HFF-Myc (cell line): ENCODE results near the gene SRRT.

ENCODE experiments used
- DNase-seq: peaks from one replicate; pipeline ENCODE4 v3.0.0-alpha.2; 2011; ENCODE audit warnings: low read depth; ENCODE audit errors: extremely low read depth
- H3K4me3 ChIP-seq: replicated peaks from 2 replicates; pipeline ENCODE4 v1.5.1; 2011; ENCODE audit warnings: low read depth, mild to moderate bottlenecking, control low read depth, low read length
- TF ChIP-seq, protein P1 (sequence below): IDR thresholded peaks from 2 replicates; pipeline ENCODE4 v1.5.1; 2012; ENCODE audit warnings: mild to moderate bottlenecking, low read depth, low read length, control low read depth; ENCODE audit errors: missing control alignments

The SRRT gene

GRCh38 chr7:100855515-100855914 lies 19.4 kb upstream of the SRRT start:
- no peak for DNase-seq
- TF ChIP-seq, protein P1, sequence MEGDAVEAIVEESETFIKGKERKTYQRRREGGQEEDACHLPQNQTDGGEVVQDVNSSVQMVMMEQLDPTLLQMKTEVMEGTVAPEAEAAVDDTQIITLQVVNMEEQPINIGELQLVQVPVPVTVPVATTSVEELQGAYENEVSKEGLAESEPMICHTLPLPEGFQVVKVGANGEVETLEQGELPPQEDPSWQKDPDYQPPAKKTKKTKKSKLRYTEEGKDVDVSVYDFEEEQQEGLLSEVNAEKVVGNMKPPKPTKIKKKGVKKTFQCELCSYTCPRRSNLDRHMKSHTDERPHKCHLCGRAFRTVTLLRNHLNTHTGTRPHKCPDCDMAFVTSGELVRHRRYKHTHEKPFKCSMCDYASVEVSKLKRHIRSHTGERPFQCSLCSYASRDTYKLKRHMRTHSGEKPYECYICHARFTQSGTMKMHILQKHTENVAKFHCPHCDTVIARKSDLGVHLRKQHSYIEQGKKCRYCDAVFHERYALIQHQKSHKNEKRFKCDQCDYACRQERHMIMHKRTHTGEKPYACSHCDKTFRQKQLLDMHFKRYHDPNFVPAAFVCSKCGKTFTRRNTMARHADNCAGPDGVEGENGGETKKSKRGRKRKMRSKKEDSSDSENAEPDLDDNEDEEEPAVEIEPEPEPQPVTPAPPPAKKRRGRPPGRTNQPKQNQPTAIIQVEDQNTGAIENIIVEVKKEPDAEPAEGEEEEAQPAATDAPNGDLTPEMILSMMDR = no peak
- H3K4me3 ChIP-seq = no peak overlapping the region

DNA sequence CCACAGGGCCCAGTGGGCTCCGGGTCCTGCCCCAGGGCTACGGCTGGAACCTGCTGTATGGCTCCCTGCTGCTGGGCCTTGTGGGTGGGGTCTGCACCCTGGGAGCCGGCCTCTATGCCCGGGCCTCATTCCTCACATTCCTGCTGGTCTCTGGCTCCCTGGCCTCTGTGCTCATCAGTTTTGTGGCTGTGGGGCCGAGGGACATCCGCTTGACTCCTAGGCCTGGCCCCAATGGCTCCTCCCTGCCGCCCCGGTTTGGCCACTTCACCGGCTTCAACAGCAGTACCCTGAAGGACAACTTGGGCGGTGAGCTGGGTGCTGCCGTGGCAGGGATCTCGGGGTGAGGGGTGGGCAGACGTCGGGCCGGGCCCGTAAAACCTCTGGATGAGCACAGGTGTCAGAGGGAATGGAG lies 18.0 kb upstream of the SRRT start:
- no peak for DNase-seq
- TF ChIP-seq, protein P1 = no peak
- H3K4me3 ChIP-seq = no peak overlapping the region

DNA sequence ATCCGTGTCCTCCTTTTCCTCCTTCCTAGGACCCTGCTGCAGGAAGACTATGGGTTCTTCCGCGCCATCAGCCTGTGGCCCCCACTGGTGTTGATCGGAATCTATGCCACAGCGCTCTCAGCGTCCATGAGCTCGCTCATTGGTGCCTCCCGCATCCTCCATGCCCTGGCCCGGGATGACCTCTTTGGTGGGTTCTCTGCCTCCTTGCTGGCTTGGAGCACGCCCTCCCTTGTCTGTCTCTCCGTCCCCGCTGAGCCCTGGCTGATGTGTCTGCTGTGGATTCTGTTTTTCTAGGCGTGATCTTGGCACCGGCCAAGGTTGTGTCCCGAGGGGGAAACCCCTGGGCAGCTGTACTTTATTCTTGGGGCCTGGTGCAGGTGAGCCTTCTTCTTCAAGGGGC lies 15.0 kb upstream of the SRRT start:
- H3K4me3 ChIP-seq = no peak overlapping the region
- TF ChIP-seq, protein P1 = no peak
- DNase-seq = no peak

DNA sequence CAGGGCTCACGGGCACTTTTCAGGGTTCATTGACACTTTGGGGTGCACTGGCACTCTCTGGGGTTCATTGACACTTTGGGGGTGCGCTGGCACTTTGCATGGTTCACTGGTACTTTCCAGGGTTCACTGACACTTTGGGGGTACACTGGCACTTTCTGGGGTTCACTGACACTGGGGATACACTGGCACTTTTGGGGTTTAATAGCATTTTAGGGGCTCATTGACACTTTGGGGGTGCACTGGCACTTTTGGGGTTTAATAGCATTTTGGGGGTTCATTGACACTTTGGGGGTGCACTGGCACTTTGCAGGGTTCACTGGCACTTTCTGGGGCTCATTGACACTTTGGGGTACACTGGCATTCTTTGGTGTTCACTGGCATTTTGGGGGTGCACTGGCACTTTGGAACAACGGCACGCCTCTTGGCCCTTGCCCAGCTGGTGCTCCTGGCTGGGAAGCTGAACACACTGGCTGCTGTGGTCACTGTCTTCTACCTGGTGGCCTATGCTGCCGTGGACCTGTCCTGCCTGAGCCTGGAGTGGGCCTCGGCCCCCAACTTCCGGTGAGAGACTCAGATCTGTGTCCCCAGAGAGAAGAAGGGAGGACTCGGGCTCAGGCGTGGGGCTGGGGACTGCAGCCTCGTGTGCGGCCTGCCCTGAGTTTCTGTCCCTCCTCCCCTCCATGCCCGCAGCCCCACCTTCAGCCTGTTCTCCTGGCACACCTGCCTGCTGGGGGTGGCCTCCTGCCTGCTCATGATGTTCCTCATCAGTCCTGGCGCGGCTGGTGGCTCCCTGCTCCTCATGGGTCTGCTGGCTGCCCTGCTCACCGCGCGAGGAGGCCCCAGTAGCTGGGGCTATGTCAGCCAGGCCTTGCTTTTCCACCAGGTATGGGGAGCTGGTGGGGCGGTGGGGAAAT lies 13.9 kb upstream of the SRRT start:
- H3K4me3 ChIP-seq = no peak overlapping the region
- TF ChIP-seq, protein P1 = no peak
- no peak for DNase-seq

DNA sequence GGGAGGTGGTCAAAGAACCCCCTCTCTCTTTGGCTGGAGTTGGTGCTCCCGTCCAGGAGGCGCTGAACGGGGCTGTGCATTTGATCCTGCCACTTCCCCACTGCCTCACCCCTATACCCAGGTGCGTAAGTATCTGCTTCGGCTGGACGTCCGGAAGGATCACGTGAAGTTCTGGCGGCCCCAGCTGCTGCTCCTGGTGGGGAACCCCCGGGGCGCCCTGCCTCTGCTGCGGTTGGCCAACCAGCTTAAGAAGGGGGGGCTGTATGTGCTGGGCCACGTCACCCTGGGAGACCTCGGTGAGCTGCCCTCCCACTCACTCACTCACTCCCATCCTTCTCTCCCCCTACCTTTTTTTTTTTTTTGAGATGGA lies 13.3 kb upstream of the SRRT start:
- TF ChIP-seq, protein P1 = no peak
- DNase-seq = no peak
- H3K4me3 ChIP-seq = no peak overlapping the region

DNA sequence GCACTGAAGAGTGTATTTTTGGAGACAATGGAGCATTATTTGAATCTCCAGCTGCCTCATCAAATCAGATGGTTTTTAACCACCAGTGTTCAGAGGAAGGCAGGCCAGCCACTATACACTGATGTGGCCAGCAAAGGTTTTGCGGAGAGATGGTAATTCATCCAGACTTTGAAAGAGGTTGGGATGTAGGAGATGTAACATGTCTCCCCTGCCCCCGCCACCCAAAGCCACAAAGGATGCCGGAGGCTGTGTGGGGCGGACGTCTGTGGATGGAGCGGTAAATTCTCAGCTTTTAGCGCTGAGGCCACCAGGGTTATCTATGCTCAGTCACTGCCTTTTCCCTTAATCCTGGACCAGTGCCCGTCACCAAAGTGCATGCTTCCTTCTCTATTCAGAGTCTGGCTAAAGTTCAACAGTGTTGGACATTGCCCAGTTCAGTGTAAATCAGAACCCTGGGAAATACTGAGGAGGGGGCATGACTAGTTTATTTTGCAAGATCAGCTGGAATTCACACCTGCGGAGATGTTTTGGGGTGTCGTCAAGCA lies 11.4 kb upstream of the SRRT start:
- TF ChIP-seq, protein P1 = no peak
- H3K4me3 ChIP-seq = no peak overlapping the region
- DNase-seq = no peak
